Dendritic cell treated with granulocyte-macrophage colony-stimulating factor and Interleukin-4, amounts not matched to agents 40 ng/mL and 50 ng/mL, for 4 days (primary cell): Measurements from ENCODE around the gene PIP5KL1.

Experiments used
- H3K27ac Mint-ChIP-seq: one replicate; pipeline ENCODE4 v1.8.0; 2022; ENCODE audit warnings: mild to moderate bottlenecking, mixed read lengths
- H3K27me3 Mint-ChIP-seq: one replicate; pipeline ENCODE4 v1.8.0; 2022; ENCODE audit warnings: mild to moderate bottlenecking, mixed read lengths
- H3K36me3 Mint-ChIP-seq: one replicate; pipeline ENCODE4 v1.8.0; 2022; ENCODE audit warnings: low read depth, mixed read lengths
- H3K4me1 Mint-ChIP-seq: one replicate; pipeline ENCODE4 v1.8.0; 2022; ENCODE audit warnings: low read depth, mixed read lengths
- H3K4me3 Mint-ChIP-seq: one replicate; pipeline ENCODE4 v1.8.0; 2022; ENCODE audit warnings: mild to moderate bottlenecking, moderate library complexity, mixed read lengths
- H3K9me3 Mint-ChIP-seq: one replicate; pipeline ENCODE4 v1.8.0; 2022; ENCODE audit warnings: mixed read lengths
- intact Hi-C: fragments of 100-400 bp; cut with micrococcal nuclease; formaldehyde crosslinking; loops from one replicate; pipeline ENCODE4 v1.15.0; 2022

Gene PIP5KL1

GRCh38 chr9:127973169-127974000 lies 42.8 kb upstream of the PIP5KL1 start:
- peaks cover 36% of the 10 kb centered on the region for H3K4me1 Mint-ChIP-seq
- intact Hi-C loops = no loop called here
- peaks cover 30% of the 10 kb centered on the region for H3K27me3 Mint-ChIP-seq
- no peaks in the 10 kb centered on the region for H3K9me3 Mint-ChIP-seq
- no peaks in the 10 kb centered on the region for H3K36me3 Mint-ChIP-seq
- no peak overlapping the region for H3K27ac Mint-ChIP-seq
- no peak overlapping the region for H3K4me3 Mint-ChIP-seq

DNA sequence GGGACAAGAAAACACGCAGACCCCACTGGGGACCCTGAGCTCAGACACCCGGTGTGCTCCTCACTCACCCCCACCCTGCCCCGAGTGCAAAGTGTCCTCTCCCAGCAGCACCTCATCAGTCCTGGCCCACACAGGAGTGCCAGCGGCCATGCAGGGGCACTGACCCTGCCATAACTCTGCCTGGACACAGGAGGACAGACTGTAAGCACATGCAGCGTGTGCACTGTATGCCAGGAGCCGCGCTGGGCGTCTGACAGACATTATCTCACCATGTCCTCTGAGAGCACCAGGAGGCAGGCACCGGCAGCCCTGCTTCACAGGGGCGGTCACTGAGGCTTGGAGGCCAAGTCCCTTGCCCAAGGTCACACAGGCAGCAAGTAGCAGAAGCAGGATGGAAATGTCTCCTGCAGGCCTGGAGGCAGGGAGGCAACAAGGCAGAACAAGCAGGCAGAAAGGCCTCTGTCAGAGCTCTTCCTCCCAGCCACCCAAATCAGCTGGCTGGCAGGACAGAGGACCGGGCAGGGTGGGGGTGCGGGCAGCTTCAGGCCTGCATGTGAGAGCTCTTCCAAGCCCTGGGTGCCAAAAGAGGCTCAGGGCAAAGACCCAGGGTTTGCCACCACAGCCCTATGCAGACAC lies 41.8 kb upstream of the PIP5KL1 start:
- intact Hi-C loops = no loop called here
- no peaks in the 10 kb centered on the region for H3K9me3 Mint-ChIP-seq
- H3K27me3 Mint-ChIP-seq = peaks cover 34% of the 10 kb centered on the region
- no peaks in the 10 kb centered on the region for H3K36me3 Mint-ChIP-seq
- peak overlapping the region; percentile 62 for H3K27ac Mint-ChIP-seq
- peak overlapping the region; percentile 18 for H3K4me3 Mint-ChIP-seq
- peaks cover 38% of the 10 kb centered on the region for H3K4me1 Mint-ChIP-seq

- peak overlapping the region; percentile 27 for H3K4me3 Mint-ChIP-seq
- peaks cover 39% of the 10 kb centered on the region for H3K27me3 Mint-ChIP-seq
- peak overlapping the region; percentile 62 for H3K27ac Mint-ChIP-seq
- peaks cover 40% of the 10 kb centered on the region for H3K4me1 Mint-ChIP-seq
- no peaks in the 10 kb centered on the region for H3K9me3 Mint-ChIP-seq
- H3K36me3 Mint-ChIP-seq = no peaks in the 10 kb centered on the region
- intact Hi-C loops = no loop called here
Observed at GRCh38 chr9:127971357-127972235, 41.0 kb upstream of the PIP5KL1 start.

DNA sequence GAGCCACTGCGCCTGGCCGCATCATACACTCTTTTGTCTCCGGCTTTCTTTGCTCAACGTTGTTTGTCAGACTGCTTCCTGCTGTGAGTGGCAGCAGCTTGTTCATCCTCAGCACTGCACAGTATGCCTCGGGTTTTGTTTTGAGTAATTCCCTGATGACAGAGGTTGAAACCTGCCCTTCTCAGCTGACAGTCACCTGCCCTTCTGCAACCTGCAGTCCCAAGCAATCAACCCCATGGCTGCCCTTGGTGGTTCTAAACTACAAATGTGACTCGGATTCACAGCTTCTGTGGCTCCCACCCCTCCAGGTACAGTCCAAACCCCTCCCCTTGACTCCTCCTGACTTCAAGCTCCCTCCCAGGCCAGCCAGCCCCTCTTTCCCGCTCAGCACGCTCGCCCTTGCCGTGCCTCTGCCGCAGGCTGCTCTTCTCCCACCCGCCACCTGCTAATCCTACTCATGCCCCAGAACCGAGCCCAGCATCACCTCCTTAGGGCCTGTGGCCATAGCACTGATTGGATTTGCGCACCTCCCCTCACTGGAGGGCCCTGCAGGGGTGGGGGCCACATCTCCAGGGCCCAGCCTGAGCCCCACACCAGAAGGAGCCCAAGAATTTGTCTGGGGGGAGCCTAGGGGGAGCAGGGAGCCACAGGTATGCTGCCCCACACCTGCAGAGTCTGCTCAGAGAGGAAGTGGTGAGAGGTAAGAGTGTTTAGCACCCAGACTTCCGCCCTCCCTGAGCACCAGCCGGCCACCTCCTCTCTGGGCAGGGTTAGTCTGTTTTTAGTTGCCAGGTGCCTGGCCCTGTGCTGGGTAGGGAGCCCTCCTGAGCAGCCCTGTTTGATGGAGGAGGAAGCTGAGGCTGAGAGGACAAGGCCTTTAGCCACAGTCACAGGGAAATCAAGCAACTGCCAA lies 40.1 kb upstream of the PIP5KL1 start:
- Mint-ChIP-seq H3K4me3 (no peak overlapping the region), H3K27me3 (peaks cover 38% of the 10 kb centered on the region), H3K36me3 (no peaks in the 10 kb centered on the region), H3K9me3 (no peaks in the 10 kb centered on the region), H3K4me1 (peaks cover 49% of the 10 kb centered on the region), H3K27ac (no peak overlapping the region)
- intact Hi-C loops = no loop called here

DNA sequence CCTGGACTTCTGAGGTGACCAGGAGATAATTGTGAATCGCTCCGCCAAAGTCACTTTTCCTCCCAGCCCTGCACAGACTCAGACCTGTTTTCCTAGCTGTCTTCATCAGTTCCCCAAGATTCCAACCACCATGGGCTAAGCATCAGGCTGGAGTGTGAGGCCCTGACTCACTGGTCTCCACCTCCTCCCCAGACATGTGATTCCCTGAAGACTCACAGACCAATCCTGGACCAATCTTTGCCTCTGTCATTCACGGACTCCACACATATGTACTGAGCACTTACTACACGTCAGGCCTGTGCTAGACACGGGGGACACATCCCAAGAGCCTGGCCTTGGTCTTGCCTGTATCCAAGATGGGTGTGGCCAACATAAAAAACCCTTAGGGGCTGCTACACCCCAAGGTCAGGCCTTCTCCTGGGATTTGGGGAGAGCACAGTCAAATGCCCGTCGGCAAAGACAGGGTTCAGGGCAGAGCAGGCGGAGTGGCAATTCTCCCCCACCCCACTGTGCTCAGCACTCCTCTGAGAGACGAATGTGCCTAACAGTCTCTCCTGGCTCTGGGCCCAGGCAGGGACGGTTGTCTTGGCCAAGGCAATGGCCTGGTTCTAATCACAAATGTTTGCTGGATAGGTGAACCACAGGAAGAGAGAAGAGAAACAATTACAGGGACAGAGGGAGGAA lies 38.3 kb upstream of the PIP5KL1 start:
- peaks cover 60% of the 10 kb centered on the region for H3K4me1 Mint-ChIP-seq
- peaks cover 32% of the 10 kb centered on the region for H3K27me3 Mint-ChIP-seq
- H3K4me3 Mint-ChIP-seq = no peak overlapping the region
- H3K9me3 Mint-ChIP-seq = no peaks in the 10 kb centered on the region
- no peak overlapping the region for H3K27ac Mint-ChIP-seq
- no peaks in the 10 kb centered on the region for H3K36me3 Mint-ChIP-seq
- intact Hi-C loops = no loop called here

GRCh38 chr9:127968042-127968441 lies 37.5 kb upstream of the PIP5KL1 start:
- intact Hi-C loops = no loop called here
- no peak overlapping the region for H3K4me3 Mint-ChIP-seq
- H3K9me3 Mint-ChIP-seq = no peaks in the 10 kb centered on the region
- H3K27me3 Mint-ChIP-seq = peaks cover 35% of the 10 kb centered on the region
- no peak overlapping the region for H3K27ac Mint-ChIP-seq
- peaks cover 63% of the 10 kb centered on the region for H3K4me1 Mint-ChIP-seq
- H3K36me3 Mint-ChIP-seq = no peaks in the 10 kb centered on the region

GRCh38 chr9:127967151-127967809 lies 36.7 kb upstream of the PIP5KL1 start:
- no peak overlapping the region for H3K27ac Mint-ChIP-seq
- peaks cover 39% of the 10 kb centered on the region for H3K27me3 Mint-ChIP-seq
- peaks cover 61% of the 10 kb centered on the region for H3K4me1 Mint-ChIP-seq
- intact Hi-C loops = no loop called here
- H3K4me3 Mint-ChIP-seq = no peak overlapping the region
- no peaks in the 10 kb centered on the region for H3K36me3 Mint-ChIP-seq
- no peaks in the 10 kb centered on the region for H3K9me3 Mint-ChIP-seq

- no peaks in the 10 kb centered on the region for H3K9me3 Mint-ChIP-seq
- H3K36me3 Mint-ChIP-seq = no peaks in the 10 kb centered on the region
- intact Hi-C loops = no loop called here
- H3K4me3 Mint-ChIP-seq = no peak overlapping the region
- no peak overlapping the region for H3K27ac Mint-ChIP-seq
- H3K27me3 Mint-ChIP-seq = peaks cover 38% of the 10 kb centered on the region
- H3K4me1 Mint-ChIP-seq = peaks cover 61% of the 10 kb centered on the region
Observed at GRCh38 chr9:127966416-127967150, 36.0 kb upstream of the PIP5KL1 start.

DNA sequence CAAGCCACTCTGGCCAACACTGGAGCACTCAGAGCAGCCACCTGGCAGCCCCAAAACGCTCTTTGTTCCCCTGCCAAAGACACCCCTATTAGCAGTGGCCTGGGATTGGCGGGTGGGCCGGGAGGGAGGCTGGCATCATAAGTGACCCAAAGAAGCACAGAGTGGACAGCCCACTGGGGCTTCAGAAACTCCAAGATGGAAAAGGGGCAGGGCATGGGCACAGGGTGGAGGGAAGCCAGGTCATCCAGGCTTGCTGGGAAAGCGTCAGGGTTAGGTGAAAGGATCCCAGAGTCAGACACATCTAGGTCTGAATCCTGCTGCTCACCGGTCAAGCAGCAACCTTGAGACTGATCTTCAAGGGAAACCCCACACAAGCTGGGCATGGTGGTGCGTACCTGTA lies 35.4 kb upstream of the PIP5KL1 start:
- H3K4me3 Mint-ChIP-seq = peak overlapping the region; percentile 43
- no peaks in the 10 kb centered on the region for H3K36me3 Mint-ChIP-seq
- peak overlapping the region; percentile 18 for H3K27ac Mint-ChIP-seq
- H3K27me3 Mint-ChIP-seq = peaks cover 42% of the 10 kb centered on the region
- no peaks in the 10 kb centered on the region for H3K9me3 Mint-ChIP-seq
- intact Hi-C loops = no loop called here
- H3K4me1 Mint-ChIP-seq = peaks cover 60% of the 10 kb centered on the region

DNA sequence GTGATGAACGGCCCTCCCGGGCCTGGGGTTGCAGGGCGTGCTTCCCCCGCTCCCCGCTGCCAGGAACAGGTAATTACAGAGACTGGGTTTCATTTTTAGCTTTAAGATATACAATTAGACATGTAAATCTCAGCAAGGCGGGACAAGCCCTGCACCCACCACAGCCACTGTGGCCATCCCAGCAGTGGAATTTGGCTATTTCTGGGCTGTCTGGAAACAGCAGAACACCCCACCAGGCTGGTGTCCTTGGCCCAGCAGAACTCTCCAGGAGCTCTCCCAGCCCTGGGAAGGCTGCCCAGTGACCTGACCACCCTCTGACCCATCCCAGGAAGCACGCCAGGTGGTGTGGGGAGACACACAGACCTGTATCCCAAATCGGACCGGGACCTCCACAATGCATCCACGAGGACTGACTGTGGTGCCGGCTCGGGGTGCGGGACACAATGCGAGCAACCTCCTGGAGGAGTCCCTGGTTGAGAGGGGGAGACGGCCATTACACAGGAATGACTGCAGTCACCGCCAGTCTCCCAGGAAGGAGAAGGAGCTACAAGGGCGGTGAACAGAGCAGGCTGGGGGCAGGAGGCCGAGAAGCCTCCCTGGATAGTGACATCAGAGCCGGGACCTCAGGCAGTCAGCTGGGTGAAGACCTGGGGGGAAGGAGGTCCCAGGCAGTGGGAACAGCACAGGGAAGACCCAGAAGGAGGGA lies 32.9 kb upstream of the PIP5KL1 start:
- H3K9me3 Mint-ChIP-seq = no peaks in the 10 kb centered on the region
- H3K27me3 Mint-ChIP-seq = peaks cover 36% of the 10 kb centered on the region
- no peak overlapping the region for H3K4me3 Mint-ChIP-seq
- H3K4me1 Mint-ChIP-seq = peaks cover 53% of the 10 kb centered on the region
- intact Hi-C loops = no loop called here
- H3K27ac Mint-ChIP-seq = no peak overlapping the region
- H3K36me3 Mint-ChIP-seq = no peaks in the 10 kb centered on the region

DNA sequence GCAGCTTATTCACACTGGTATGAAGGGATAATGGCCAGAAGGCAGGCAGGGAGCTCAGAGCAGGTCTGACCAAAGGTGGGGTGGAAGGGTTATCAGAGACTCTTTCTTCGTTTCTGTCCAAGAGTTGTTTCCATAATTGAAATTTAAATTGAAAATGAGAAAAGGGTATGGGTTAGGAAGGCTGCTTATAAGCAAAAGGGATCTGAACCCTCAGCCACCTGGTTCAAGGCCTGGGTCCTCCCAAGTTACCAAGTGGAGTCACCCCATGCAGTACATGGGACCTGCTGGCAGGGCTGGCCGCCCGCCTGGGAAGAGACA lies 32.4 kb upstream of the PIP5KL1 start:
- no peak overlapping the region for H3K27ac Mint-ChIP-seq
- H3K9me3 Mint-ChIP-seq = no peaks in the 10 kb centered on the region
- H3K4me1 Mint-ChIP-seq = peaks cover 48% of the 10 kb centered on the region
- no peaks in the 10 kb centered on the region for H3K36me3 Mint-ChIP-seq
- intact Hi-C loops = no loop called here
- H3K27me3 Mint-ChIP-seq = peaks cover 36% of the 10 kb centered on the region
- no peak overlapping the region for H3K4me3 Mint-ChIP-seq

DNA sequence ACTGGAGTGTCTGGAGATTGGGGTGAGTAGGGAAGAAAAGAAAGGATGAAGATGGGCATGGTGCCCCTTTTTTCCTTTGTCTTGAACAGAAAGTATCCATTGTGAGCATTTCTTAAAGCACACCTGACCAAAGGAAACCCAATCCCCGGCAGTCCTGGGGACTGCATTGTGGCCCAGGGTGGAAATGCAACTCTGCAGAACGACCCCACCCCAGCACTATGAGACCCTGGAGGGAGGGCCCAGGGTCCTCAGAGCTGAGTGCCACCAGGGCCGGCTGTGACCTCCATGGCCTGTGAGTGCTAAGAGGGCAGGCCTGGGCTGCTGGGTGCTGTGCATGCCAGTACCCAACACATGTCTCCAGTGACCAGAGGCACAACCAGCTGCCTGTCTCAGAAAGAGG lies 31.7 kb upstream of the PIP5KL1 start:
- no peaks in the 10 kb centered on the region for H3K36me3 Mint-ChIP-seq
- intact Hi-C loops = no loop called here
- peaks cover 33% of the 10 kb centered on the region for H3K27me3 Mint-ChIP-seq
- H3K27ac Mint-ChIP-seq = peak overlapping the region; percentile 17
- peaks cover 41% of the 10 kb centered on the region for H3K4me1 Mint-ChIP-seq
- no peak overlapping the region for H3K4me3 Mint-ChIP-seq
- no peaks in the 10 kb centered on the region for H3K9me3 Mint-ChIP-seq
